Activated effector memory CD4-positive, alpha-beta T cell treated with Interleukin-2 at 50 U/mL for 16 hours (primary cell): Measurements from ENCODE around the gene DBN1.

Experiments
- DNase-seq: peaks from one replicate; pipeline ENCODE4 v3.0.0-alpha.2; 2020

DBN1 gene

DNA sequence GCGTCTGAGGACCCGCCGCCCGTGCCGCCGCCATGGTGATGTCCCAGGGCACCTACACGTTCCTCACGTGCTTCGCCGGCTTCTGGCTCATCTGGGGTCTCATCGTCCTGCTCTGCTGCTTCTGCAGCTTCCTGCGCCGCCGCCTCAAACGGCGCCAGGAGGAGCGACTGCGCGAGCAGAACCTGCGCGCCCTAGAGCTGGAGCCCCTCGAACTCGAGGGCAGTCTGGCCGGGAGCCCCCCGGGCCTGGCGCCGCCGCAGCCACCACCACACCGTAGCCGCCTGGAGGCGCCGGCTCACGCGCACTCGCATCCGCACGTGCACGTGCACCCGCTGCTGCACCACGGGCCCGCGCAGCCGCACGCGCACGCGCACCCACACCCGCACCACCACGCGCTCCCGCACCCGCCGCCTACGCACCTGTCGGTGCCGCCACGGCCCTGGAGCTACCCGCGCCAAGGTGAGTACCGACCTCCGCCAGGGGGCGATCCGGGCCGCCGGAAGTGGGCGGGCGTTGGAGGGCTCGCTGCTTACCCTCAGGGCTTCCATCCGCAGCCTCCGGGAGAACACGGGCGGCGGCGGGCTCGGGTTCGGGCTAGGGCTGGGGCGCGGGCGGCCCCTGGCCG lies 18.3 kb downstream of the DBN1 start:
- peak; percentile 88 for DNase-seq

DNA sequence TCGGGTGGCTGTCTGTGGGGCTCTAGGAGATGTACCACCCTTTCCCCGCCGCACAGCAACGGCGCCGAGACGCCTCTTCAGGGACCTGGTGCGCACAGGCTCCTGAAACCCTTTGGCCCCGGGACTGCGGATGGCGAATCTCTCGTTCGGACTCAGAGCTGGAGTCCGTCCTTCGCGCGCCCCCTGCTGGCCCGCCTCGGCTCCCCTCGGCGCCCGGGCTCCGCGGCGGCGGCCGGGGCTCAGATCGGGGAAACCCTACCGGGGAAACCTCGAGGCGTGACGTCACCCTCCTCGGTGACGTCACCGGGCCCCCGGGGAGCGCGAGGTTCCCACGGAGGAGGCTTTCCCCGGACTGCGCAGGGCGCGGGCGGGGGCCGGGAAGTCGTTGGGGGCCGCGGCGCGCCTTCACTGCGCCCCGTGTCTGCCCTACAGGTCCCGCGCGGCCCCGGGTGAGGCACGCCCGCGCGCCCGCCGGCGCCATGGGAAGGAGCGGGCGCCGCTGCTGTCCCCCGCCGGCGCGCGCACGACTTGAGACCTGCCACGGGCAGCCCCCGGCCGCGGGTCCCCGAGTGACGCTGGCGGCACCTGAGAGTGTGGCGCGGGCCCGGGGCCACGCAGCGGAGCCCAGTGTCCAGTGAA lies 18.9 kb downstream of the DBN1 start:
- peak; percentile 89 for DNase-seq

DNA sequence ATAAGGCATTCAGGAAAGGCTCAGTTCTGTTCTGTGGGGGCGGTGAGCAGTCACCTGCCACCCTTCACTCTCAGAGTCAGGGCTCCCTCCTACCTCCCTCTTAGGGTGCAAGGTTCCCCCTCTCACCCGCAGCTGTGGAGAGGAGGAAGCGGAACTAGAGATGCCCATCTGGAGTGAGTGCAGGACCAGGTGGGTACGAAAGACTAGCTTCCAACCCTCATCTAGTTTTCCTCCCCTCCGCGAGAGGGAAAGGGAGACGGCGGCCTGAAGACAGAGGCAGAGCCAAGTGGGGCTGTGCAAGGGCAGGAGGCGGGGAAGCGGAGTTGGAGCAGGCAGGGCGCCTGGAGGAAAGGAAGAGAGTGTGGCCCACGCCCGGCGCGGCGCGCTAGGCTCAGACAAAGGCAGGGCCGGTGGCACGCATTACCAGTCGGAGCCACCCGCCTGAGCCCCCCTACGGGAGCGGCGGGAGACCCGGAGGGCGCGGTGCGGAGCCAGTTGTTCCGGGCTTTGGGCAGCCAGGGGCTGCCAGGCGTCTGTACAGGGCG lies 19.5 kb downstream of the DBN1 start:
- DNase-seq: no peak

DNA sequence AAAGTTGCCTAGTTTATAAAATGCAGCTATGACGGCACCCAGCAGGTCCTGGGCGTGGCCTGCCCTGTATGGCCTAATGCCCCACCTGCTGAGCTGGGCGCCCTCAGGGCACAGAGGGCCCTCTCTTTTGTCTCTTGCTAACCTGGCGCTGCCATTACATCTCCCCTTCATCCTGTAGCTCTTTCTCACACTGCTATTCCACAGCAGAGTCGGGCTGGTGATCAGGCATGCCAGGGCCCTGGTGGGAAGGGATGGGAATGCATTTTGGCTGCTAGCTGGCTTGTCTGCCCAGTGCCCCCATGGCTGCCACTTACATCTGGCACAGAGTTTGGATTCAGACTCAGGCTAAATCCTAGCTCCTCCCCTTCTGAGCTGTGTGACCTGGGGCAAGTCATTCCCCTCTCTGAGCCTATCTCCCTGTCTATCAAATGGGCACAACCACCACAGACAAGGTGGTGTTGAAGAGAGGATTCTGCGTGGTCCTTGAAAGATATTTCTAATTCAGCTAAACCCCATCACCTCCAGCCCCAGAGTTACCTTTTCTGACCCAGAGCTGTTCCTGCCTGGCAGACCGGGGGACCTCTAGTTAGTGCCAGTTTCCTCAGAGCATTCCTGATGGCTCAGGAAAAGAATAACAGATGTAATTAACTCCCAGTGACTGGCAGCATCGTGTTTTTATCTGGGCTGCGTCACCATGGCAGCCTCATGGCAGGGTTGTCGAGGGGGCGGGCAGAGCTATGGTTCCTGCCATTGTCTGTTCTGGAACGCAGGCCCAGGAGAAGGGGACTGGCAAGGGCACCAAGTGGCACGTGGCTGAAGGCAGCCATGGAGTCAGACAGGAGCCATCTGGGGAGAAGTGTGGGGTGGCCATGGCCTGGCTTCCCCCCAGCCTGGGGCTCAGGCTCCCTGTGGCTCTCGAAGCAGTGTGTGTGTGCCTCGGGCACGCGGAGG lies 20.5 kb downstream of the DBN1 start:
- DNase-seq: no peak

DNA sequence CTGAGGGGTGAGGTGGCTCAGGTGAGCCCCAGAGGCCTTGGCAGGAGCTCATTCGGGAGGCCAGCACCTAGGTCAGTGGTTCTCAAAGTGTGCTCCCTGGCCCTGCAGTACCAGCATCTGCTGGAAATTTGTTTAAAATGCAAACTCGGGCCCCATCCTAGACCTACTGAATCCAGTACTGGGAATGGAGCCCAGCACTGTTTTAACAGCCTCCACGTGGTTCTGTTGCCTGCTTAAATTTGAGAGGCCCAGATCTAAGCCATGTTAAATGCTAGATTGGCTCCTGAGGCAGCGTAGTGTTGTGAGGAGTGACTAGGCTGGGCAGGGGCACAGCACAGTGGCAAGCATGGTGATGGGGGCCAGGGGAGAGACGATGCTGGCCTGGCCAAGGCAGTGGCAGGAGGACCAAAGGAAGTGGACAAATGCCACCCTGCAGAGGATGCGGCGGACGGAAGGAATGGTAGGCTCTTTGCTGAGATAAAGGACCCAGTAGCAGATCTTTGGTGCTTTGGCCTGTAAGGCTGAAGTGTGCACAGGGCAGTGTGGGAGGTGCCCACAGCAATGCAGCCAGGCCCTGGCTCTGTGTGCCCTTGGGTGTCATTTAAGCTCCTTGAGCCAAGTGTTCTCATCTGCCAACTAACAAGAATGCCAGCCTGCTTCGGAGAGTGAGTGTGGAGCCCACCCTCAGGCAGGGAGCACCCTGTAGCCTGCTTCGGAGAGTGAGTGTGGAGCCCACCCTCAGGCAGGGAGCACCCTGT lies 22.6 kb downstream of the DBN1 start:
- no peak for DNase-seq

DNA sequence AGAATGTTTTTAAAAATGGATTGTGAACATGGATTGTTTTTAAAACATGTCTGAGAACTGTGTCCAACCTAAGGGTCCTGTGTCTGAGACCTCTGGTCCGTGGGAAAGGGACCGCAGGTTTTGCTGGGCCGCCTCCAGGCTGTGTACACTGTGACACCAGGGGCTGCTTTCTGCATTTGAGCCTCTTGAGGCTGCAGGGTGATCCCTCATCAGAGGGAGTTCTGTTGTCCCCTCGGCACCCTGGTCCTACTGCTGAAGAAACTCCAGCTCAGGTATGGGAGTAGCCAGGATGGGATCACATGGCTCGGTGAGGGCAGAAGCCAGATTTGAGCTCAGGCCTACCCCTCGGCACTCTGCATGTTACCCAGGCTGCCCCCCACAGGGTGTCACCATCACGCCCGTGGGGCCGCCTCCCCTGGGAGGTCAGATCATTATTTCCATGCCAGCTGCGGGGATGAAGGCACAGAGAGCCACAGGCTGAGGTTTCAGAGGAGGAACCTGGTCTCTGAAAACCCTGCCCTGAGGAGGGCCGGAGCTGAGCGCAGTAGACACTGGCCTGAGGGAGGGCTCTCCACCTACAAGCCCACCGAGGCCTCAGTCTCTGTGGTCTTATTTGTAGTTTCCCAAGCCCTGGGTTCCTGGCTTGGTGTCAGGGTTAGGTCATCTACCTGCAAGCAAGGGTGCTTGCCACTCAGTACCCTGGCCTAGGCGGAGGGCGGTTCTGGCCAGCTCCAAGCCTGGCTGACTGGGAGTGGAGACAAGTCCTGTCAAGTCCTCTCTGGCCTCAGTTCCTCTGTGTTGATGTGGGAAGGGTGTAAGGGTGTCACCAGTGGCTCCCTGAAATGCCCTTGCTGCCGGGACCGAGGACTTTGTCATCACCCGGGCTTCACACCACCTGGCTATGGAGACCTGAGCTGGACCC lies 24.0 kb downstream of the DBN1 start:
- no peak for DNase-seq

DNA sequence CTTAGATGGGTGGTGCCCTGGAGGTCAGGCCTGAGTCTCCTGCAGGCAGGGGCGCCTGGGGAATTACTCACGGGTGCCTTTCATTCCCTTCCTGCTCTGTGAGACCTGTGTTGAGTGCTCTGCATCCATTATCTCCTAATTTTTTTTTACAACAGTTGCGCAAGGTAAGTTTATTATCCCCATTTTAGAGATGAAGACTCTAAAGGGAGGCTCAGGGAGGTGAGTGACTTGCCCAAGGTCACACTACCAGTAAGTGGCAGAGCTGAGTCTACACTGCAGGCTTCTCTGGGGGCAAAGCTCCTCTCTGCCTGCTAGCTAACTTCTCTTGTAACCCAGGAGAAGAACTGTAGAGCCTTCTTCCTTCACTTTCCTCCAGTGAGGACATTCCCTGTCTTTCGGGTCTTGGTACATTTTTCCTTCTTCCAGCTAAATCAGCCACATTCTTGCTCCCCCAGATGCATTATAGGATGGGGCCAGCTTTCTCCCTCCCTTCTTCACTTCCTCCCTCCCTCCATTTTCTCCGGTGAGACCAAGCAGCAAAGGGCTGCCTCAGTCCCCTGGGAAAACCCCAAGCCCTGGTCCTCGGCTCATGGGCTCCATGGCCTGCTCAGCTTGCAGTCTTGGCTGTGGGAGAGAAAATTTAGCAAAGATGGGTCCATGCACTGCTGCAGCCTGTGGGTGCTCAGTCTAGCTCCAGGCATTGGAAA lies 25.0 kb downstream of the DBN1 start:
- DNase-seq: no peak

DNA sequence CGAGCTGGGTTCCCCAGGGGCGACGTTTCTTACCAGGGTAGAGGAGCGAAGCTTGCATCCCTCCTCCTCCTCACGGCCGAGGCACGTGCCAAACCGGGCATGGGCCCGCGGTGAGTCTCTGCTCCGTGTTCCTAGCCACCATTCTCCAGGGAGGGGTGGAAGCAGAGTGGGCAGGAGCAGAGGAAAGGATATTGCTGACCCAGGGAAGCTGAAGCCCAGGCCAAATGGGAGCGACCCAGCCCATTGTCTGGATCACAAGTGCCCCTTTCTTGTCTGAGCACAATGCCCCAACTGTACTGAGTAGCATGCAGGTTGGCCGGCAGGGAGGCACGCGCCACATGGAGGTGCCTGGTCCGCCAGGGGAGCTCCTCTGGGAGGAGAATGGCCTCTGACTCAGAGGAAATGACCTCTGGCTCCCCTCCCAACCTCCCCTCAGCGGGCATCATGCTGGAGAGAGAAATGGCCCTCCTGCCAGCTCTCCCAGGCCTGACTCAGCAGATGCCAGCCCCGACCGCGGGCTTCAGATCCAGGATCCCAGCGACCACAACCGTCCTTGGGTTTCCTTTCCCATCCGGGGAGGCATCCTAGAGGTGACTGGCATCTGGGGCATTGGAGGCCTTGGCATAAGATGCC lies 25.7 kb downstream of the DBN1 start:
- DNase-seq: no peak

DNA sequence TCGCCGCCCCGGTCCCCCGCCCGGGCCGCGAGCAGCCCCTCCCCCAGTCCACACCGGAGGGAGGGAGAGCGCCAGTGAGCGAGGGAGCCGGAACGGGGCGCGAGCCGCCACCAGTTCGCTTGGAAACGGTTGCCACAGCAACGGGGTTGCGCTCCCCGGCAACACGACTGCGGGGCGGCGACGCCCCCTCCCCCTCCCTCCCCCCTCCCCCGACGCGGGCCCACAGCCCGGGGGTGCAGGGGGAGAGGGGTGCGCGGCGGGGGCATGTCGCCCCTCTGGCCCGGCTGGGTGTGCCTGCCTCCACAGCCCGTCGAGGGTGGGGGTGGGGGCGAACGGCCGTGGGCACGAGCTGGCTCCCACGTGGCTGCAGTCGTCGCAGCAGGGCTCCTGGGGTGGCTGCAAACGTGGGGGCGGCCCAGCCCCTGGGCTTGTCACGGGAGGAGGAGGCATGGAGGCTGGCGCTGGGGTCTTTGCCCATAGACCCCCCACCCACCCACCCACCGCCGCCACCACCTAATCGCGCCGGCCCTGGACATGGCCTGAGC lies 26.3 kb downstream of the DBN1 start:
- DNase-seq: peak; percentile 56

DNA sequence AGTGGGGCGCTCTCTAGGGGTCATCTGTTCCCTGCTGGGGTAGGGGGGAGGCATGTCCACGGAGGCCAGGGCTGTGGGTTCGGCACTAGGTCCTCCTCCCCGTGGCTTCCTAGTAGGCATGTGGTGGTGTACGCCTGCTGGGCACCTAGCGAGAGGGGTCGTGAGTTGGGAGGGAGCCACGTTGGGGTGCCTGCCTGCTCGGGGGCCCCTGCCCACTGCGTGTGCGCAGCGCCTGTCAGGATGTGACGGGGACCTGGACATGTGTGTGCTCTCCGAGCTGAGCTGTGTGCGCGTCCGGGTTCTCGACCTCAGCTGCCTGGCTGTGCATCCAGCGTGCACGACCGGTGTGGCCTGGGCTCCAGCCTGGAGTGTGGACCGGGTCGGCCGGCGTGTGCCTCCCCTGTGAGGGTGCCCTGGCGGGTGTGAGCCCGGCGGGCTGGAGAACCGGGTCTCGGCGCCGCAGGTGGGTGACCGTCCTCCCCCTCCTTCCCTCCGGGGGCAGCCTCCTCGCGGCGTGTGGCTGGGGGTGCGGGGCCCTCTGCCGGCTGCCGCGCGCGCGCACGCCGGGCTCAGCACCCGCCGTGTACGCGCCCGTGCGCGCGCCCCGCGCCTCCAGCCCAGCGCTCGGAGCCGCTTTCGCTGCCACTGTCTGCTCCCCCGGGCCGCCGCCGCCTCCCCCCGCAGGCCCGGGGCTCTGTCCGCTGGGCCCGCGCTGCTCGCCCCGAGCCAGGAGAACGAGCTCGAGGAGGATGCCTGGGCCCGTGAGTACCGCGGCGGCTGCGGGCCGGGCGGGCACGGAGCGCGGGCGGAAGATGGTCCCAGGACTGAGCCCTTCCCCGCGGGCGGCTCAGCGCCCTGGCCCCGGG lies 27.0 kb downstream of the DBN1 start, which contains the start of gene PRR7:
TSS of gene PRR7 (plus strand) at position 615 of the 866 bp plus-strand sequence. CDS start 8,254 bp downstream, outside the sequence.
- DNase-seq: peak; percentile 67

DNA sequence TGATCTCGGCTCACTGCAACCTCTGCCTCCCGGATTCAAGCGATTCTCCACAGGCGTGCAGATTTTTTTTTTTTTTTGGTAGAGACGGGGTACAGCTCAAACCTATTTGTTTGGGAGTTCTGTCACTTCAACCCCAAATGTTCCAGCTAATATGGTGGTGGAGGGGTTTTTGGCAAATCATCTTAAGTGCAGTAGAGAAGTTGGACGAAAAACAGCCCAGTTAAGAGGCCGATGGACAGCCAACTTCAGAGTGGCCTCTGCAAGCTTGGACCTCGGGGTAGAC lies 27.6 kb downstream of the DBN1 start:
- DNase-seq: no peak

DNA sequence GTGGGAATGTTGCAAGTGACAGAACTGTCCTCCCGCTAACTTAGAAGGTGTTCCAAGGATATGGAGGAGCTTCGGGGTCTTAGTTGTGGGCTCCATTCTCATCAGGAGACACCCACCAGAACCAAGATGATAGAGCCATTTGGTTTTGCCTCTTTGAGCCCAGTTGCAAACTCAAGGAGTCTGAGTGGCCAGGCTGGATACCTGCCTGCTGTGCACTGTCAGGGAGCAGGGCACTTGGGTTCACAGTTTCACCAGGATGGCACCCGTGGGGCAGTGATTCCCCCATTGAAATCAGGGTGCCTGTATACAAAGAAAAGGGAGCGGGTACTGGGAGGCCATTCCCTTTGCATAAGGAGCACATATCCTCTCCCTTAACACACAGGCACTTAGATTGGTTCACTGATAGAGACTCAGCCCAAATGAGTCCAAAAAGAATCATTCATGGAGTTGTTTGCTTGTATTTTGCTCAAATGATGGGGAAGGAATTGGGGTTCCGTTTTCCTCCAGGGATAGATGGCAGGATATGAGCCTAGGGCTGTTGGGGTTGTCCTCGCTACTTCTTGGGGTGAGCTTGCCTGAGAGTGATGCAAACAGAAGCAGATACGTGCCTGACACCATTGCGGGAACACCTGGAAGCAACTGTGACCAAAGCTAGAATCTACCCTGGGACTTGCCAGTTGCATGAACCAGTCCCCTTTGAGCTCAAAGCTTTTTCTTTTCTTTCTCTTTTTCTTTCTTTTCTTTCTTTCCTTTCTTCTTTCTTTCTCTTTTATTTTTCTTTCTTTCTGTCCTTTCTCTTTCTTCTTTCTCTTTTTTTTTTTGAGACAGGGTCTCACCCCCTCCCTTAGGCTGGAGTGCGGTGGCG lies 28.1 kb downstream of the DBN1 start:
- DNase-seq: no peak

DNA sequence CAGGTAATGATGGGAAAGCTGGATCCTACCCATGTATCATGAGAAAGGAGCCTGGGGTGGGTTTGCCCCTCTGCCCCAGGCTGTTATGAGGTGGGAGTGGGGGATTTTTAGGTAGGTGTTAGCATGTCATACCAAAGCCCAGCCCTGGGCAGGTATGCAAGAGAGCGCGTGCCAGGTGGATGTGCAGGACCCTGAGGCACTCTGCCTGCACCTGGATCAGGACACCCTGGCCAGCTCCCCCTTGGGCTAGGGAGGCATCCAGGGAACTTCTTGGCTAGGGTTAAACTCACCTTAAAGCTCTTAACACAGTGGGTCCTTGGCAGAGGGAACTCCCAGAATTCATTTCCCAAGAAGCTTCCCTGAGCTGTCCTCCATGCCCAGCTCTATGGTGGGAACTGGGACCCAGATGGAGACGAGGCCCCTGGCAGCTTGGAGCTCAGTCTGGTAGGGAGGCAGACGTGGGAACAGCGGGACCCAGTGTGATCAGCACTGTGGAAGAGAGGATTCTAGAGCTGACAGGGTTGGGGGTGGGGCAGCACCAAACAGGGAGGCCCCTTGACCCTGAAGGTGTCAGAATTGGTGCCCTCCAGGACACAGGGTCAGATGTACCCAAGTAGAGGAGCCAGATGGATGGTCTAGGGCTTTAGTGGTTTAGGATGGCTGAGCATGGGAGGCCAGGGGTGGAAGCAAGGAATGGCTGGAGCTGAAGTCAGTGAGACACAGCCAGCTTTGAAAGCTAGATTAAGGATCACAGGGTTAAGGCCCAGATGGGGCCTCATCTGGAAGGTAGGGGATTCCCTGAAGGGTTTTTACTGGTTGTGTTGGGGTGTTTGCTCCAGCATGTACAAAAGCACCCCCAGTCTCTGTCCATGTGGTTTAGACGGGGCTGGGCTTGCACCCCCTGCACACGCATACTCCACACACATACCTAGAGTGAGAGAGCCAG lies 29.1 kb downstream of the DBN1 start:
- no peak for DNase-seq

DNA sequence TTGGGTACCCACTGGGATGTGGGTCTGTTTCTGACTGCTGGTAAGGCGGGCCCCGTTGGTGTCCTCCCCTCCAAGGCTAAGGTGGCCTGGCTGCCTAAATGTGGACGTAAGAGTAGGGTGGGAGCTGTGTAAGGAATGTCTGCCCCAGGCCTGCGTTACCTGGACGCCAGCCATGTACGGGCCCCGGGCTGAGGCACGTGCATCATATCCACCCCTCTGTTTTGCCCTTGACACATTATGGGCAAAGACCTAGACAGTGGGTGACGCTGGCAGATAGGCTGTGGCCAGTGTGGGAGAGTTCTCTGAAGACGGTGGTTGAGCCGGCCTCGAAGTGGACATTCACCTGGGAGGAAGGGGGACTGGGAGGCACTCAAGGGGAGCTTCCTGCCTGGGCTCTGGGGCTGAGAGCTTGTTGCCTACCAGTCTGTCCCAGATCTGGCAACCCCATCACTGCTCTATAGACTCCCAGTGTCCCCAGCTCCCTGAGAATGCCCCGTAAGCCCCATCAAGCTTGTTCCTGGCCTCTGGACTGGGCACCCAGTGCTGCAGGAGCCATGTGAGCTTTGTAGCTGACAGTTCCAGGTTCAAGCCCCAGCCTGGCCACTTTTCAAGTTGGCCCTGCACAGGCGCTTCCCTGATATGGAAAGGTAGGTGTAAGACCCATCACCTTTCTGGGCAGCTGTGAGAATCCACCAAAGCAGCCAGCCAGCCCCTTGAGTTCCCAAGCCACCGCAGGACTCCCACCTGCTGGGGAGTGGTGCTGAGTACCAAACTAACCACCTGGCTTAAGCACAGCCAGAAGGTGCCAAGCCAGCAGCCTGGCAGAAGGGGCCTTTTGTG lies 30.1 kb downstream of the DBN1 start:
- no peak for DNase-seq

DNA sequence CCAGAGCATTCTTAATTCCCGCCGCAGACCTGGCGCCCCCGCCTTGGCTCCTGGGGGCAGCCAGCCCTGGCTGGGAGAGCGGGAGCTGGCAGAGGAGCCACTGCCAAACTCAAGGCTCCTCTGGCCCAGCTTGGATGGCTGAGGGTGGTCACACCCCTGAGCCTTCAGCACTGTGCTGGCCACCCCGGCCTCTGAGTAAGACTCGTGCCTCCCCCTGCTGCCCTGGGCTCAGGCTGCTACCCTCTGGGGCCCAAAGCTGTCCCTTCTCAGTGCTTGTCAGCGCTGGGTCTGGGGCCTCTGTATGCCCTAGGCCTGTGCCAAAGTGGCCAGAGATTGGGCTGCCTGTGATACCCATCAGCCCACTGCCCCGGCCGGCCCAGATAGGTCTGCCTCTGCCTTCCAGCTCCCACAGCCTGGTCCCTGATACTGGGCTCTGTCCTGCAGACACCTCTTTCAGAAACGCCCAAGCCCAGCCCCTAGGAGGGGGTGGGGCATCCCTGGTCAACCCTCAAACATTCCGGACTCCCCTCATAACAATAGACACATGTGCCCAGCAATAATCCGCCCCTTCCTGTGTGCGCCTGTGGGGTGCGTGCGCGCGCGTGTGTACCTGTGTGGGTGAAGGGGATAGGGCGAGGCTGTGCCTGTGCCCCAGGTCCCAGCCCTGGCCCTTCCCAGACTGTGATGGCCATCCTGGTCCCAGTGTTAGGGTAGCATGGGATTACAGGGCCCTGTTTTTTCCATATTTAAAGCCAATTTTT lies 31.2 kb downstream of the DBN1 start:
- DNase-seq: no peak
